Stimulated activated CD8-positive, alpha-beta memory T cell treated with anti-CD3 and anti-CD28 coated beads, Interleukin-7, amount 100 ng/mL, for 4 hours (primary cell): ENCODE measurements around the gene SIGLEC5.
"Not testable (repeated sequence)": the region's sequence is repeated elsewhere in the genome, so short reads cannot be mapped to it uniquely, and the experiment has no call there.

Experiments
- DNase-seq, 2 donors: peaks; one replicate each; pipeline ENCODE4 v3.0.0-alpha.2; 2020; ENCODE audit warnings: low read depth in 2 of 2

SIGLEC5 gene

GRCh38 chr19:51630315-51630714, at the start of gene SIGLEC5:
SIGLEC5 (minus strand) TSS chr19:51630401; CDS start chr19:51630335, 66 bp downstream.
- not testable (repeated sequence) for DNase-seq

DNA sequence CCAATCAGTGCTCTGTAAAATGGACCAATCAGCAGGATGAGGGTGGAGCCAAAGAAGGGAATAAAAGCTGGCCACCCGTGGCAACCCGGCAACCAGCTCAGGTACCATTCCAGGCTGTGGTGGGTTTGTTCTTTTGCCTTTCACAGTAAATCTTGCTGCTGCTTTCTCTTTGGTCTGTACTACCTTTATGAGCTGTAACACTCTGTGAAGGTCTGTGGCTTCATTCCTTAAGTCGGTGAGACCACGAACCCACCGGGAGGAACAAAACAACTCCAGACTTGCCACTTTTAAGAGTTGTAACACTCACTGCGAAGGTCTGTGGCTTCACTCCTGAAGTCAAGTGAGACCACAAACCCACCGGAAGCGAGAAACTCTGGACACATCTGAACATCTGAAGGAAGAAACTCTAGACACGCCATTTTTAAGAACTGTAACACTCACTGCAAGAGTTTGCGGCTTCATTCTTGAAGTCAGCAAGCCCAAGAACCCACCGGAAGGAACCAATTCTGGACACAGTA, 46.4 kb upstream of the SIGLEC5 start:
- no peak for DNase-seq

DNA sequence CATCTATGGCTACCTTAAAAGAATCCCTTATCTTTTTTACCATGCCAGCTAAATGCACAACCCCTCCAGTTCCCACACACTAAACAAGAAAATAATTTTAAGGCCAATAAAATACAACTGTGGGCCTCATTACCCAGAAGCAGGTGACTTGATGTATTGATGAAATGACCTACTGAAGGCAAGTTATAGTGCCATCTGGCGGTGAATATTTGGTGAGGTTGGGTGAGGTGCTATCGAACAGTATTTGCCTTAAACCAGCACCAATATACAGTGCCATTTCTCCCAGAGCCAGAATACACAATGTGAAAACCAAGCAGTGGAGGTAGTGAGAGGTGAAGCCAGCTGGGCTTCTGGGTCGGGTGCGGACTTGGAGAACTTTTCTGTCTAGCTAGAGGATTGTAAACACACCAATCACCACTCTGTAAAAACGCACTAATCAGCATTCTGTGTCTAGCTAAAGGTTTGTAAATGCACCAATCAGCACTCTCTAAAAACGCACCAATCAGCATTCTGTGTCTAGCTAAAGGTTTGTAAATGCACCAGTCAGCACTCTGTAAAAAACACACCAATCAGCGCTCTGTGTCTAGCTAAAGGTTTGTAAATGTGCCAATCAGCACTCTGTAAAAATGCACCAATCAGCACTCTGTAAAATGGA, 45.8 kb upstream of the SIGLEC5 start:
- DNase-seq: not testable (repeated sequence)

DNA sequence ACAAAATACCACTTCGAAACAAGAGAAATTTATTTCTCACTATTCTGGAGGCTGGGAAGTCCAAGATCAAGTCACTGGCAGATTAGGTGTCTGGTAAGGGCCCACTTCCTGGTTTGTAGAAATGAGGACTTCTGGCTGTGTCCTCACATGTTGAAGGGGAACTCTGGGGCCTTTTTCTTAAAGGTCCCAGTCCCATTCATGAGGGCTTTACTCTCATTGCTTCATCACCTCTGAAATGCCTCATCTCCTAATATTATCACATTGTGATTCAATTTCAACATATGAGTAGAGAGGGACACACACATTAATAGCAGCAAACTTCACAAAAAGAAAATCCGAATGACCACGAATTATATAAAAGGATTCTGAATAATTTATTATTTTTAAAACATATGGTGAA, 38.0 kb upstream of the SIGLEC5 start:
- DNase-seq: no peak

GRCh38 chr19:51664997-51665396, 34.8 kb upstream of the SIGLEC5 start:
- no peak for DNase-seq

DNA sequence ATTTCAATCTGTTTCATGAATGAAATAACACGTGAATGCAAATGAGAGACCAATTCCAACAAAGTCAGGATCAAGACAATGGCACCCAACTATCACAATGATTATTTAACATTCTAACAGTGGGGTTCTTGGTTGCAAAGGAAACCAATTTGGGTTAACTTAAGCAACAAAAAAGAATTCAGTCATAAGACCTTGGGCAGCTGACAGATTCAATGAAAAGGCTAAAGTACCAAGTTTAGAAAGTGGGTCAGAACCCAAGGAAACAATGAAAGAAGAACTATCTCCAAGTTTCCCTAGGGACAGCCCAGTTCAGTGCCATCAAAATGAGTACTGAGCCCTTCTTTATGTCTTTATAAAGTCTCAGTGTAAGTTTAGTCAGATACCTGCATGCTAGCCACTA, 33.9 kb upstream of the SIGLEC5 start:
- no peak for DNase-seq

DNA sequence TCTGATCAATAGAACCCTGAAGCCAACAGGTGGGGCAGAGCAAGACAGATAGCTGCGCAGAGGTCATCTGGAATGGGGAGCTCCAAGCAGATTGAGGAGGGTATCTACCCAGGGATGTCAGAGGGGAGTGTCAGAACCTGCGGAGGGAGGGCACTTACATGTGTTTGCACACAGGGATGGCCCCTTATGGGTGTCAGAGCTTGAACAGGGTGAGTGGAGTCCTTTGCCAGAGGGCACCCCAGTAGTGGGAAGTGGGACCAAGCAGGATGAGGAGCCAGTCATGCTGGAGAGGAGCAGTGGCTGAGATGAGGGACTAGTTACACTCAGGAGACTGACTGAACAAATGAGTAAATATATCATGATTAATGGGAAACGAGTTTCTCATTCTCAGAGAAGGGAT, 33.4 kb upstream of the SIGLEC5 start:
- DNase-seq: no peak

DNA sequence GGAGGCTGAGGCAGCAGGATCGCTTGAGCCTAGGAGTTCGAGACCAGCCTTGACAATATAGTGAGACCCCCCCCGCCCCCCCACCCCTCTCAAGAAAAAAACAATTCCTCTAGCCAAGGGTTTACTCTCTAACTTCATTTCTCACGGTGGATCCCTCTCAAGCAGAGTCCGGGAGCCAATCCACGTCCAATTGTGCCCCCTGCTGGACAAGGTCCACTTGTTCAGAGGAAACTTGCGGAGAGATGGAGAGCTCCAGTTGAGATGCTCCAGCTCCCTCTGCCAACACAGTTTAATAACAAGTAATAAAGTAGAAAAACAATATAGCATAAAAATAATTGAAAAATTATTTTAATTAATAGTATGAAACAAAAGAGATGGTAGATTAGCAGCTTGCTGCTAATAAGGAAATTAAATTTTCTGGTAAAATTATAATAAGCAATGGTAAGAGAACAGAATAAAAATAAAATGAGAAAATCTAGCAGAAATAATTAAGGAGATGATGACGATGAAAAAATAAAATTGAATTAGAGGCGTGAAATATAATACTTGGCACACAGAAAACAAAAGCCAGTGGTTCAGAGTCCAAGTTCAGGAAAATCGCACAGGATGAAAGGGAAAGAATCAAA, 30.9 kb upstream of the SIGLEC5 start:
- DNase-seq: peak in 1 of 2 donors; percentile 10

GRCh38 chr19:51654783-51655182, 24.6 kb upstream of the SIGLEC5 start:
- no peak for DNase-seq

DNA sequence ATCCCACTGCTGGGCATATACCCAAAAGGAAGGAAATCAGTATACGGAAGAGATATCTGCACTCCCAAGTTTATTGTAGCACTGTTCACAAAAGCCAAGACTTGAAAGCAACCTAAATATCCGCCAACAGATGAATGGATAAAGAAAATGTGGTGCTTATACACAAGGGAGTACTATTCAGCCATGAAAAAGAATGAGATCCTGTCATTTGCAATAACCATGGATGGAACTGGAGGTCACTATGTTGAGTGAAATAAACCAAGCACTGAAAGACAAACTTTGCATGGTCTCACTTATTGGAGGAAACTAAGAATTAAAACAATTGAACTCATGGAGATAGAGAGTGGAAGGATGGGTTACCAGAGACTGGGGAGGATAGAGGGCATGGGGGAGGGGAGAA, 23.0 kb upstream of the SIGLEC5 start:
- no peak for DNase-seq

GRCh38 chr19:51652266-51652665, 22.1 kb upstream of the SIGLEC5 start:
- DNase-seq: no peak

DNA sequence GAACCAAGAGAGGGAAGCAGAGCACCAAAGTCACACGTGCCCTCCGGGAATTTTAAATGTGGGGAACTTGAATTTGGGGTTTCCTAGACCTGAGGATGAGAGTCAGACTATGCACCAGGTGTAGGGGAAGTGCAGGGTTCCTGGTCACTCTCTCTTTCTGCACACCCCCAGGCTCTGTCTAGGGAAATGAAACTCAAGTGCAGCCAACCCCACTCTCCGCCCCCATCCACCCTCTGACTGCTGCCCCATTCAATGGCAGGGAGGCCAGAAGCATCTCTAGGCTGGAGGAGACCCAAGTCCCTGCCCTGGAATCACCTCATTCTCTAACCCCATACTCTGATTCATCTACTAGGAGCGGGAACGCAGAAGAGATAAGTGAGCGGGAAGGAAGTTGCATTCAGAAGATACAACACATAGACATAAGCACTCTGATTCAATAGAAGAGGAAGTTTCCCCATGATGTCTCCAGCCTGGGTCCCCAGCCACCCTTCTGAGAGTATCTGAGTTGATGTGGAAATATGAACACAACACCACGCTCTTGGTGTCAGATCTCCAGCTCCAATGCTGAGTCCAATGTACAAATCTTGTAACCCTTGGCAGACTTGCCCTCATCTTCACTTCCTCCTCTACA, 21.1 kb upstream of the SIGLEC5 start:
- no peak for DNase-seq

- DNase-seq: no peak
Measured at GRCh38 chr19:51647318-51647717, 17.1 kb upstream of the SIGLEC5 start.

DNA sequence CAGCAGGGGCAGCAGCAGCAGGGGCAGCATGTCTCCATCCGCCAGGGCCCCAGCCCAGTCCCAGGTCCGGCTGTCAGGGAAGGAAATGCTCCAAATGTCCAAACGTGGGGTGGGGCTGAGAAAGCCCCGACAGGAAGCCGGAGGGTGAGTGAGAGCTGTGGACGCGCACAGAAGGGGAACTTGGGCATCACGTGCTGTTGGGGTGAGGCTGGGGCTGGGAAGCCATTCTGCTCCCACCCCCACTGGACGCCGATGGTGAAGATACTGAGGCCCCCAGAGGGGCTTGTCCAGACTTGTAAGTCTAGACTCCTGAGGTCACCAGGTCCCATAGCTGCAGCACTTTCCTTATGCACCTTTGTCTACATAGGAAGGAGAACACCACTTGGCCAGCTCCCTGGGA, 16.5 kb upstream of the SIGLEC5 start, which contains the start of gene SIGLEC14:
SIGLEC14 (minus strand) TSS at position 96 of the 400 bp plus-strand sequence; CDS start at position 30, 66 bp downstream.
- DNase-seq: not testable (repeated sequence)

DNA sequence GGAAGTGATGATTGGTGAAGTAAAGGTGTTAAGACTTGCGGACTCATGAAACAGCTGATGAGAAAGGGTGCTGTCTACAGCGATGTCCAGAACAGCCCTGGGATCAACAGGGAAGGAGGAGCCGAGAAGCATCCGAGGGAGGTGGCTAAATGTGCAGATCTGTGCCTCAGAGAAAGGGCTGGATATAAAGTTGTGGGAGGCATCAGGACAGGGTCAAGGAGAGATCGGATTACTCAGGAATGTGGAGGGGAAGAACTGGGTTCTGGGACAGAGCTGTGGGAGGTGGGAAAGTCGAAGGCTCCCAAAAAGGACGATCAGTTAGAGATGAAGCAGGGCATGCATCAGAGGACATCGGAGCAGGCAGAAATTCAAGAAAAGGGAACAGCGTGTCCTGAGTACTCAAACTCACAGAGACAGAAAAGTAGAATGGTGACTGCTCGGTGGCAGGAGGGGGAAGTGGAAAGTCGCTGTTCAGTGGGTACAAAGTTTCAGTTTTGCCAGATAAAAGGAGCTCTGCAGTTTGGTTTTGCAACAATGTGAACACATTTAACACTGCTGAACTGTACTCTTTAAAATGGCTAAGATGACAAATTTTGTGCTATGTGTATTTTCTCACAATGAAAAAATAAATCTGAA, 14.6 kb upstream of the SIGLEC5 start:
- no peak for DNase-seq

- no peak for DNase-seq
Measured at GRCh38 chr19:51641648-51642047, 11.4 kb upstream of the SIGLEC5 start.

DNA sequence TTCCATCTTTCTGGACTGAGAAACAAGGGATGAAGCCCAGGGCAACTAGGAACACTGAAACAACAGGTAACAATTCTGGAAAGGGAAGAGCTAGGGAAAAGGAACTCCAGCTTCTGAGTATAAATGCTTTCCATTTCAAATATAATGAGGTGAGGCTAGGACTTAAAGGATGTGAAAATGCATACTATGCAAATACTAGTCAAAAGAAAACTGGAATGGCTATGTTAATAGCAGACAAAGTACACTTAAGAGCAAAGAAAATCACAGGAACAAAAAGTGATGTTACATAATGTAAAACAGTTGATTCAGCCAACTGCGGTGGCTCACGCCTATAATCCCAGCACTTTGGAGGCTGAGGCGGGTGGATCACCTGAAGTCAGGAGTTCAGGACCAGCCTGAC, 10.2 kb upstream of the SIGLEC5 start:
- DNase-seq: no peak

GRCh38 chr19:51639916-51640315, 9.7 kb upstream of the SIGLEC5 start:
- DNase-seq: no peak

DNA sequence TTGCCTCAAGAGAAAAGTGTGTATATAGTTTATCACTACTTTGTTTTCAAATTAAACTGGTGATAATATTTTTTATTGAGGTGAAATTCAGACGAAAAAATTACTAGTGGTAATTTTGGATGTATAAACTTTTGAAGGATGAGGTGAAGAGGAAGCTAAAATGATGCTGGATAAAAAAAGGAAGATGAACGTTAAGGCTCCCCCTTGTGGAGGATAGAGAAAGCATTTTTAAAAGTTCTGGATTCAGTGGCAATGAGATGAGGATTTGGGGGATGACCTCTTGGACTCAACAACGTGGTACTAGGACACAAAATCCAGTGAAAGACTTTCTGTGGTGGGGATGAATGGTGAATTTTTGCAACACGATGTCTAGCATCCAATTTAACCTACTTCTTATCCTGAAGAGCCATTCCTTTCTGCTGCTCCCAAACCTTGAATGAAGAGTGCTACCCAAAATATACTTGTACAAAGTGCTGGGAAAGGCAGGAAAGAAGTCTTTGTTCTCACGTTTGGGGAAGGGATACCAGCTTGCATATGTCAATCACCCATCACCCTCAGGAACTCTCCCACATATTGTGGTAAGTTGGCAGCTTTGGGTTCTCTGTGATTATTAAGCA, 7.3 kb upstream of the SIGLEC5 start:
- no peak for DNase-seq

DNA sequence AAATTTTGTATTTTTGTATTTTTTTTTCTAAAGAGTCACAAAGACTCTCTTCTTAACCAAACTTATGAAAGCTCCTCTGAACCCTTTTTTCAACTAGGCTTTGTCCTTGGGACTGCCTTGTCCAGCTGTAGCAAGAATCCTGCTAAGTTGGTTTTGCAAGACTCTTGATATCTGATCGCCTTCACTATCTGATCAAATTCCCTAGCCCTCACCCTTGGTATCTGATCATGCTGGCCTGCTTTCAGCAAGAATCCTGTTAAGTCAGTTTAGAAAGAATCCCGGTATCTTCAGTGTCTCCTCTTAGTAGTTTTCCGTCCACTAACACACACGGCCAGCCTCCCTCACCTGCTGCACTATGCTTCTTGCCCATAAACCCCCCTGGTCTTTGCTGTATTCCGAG, 1.9 kb upstream of the SIGLEC5 start:
- no peak for DNase-seq

GRCh38 chr19:51628153-51628939, 1.9 kb downstream of the SIGLEC5 start:
- no peak for DNase-seq
